OCI-LY7 (cell line): ENCODE data around the gene ASCL3. TPM values are rescaled to one million over a fixed set of nuclear protein-coding genes. Genes with fewer than 3 reads are reported as not detected.
"Not testable (repeated sequence)": the region's sequence is repeated elsewhere in the genome, so short reads cannot be mapped to it uniquely, and the experiment has no call there.

Experiments
- BruUV-seq: library from RNA; stranded (reverse); fragments of 400-500 nt; replicated peaks from 2 replicates; lab custom pipeline; 2021; lab: Mats Ljungman, UMichigan
- CTCF ChIA-PET: fragments of 300-600 bp; sonication (Branson Sonifier 250); formaldehyde crosslinking; loops from one replicate; lab custom pipeline; 2022; ENCODE audit warnings: antibody characterized with exemption; ENCODE audit not compliant: unreplicated experiment; lab: Charles Lee
- POLR2A ChIA-PET: fragments of 300-600 bp; sonication (Branson Sonifier 250); formaldehyde crosslinking; loops from one replicate; lab custom pipeline; 2022; ENCODE audit warnings: antibody characterized with exemption; lab: Charles Lee
- DNase-seq: peaks from one replicate; pipeline ENCODE4 v3.0.0-alpha.2; 2015; ENCODE audit warnings: low spot score
- H2AFZ ChIP-seq: fragments of 200-600 bp; sonication (generic), shearing (Covaris generic); 2 replicates; pipeline ENCODE4 v1.6.1; 2014; ENCODE audit warnings: mild to moderate bottlenecking, antibody characterized with exemption, low read length, moderate library complexity
- H3K27ac ChIP-seq: fragments of 200-600 bp; sonication (generic); 2 replicates; pipeline ENCODE4 v1.5.1; 2014; ENCODE audit warnings: mixed run types, low read depth, mild to moderate bottlenecking, moderate library complexity, low read length, inconsistent platforms; ENCODE audit not compliant: poor library complexity, severe bottlenecking
- H3K36me3 ChIP-seq: fragments of 200-600 bp; sonication (generic); 2 replicates; pipeline ENCODE4 v1.6.1; 2014; ENCODE audit warnings: mild to moderate bottlenecking, antibody characterized with exemption, low read length, moderate library complexity, mixed read lengths; ENCODE audit not compliant: insufficient read depth
- H3K4me1 ChIP-seq: fragments of 200-600 bp; sonication (generic); 2 replicates; pipeline ENCODE4 v1.5.1; 2014; ENCODE audit warnings: mild to moderate bottlenecking, low read length; ENCODE audit not compliant: insufficient read depth, poor library complexity, severe bottlenecking
- H3K4me2 ChIP-seq: fragments of 200-600 bp; sonication (generic); 2 replicates; pipeline ENCODE4 v1.6.1; 2014; ENCODE audit warnings: mild to moderate bottlenecking, low read length
- H3K4me3 ChIP-seq: fragments of 200-600 bp; sonication (generic); 2 replicates; pipeline ENCODE4 v1.5.1; 2014; ENCODE audit warnings: mild to moderate bottlenecking, low read depth, low read length; ENCODE audit not compliant: poor library complexity, severe bottlenecking
- H3K79me2 ChIP-seq: fragments of 200-600 bp; sonication (generic); 2 replicates; pipeline ENCODE4 v1.6.1; 2016; ENCODE audit warnings: low read depth, mild to moderate bottlenecking, low read length, moderate library complexity, mixed read lengths; ENCODE audit not compliant: insufficient read depth
- H3K9me2 ChIP-seq: fragments of 200-600 bp; sonication (generic); 2 replicates; pipeline ENCODE4 v1.6.1; 2016; ENCODE audit warnings: mild to moderate bottlenecking, low read length, mixed read lengths; ENCODE audit not compliant: insufficient read depth
- H3K9me3 ChIP-seq: fragments of 200-600 bp; sonication (generic); 2 replicates; pipeline ENCODE4 v1.6.1; 2014; ENCODE audit warnings: mild to moderate bottlenecking, mixed run types, low read length, mixed read lengths
- H4K20me1 ChIP-seq: fragments of 200-600 bp; sonication (generic); 2 replicates; pipeline ENCODE4 v1.6.1; 2014; ENCODE audit warnings: mild to moderate bottlenecking, antibody characterized with exemption, low read length, moderate library complexity, mixed read lengths; ENCODE audit not compliant: insufficient read depth
- EZH2phosphoT487 ChIP-seq: fragments of 200-600 bp; sonication (generic); IDR thresholded peaks from 2 replicates; pipeline ENCODE4 v1.6.1; 2018; ENCODE audit warnings: low read depth, borderline replicate concordance, mild to moderate bottlenecking, mixed run types, antibody characterized with exemption, low read length, moderate library complexity, mixed read lengths
- intact Hi-C: fragments of 100-400 bp; cut with micrococcal nuclease; formaldehyde crosslinking; loops from one replicate; pipeline ENCODE4 v1.10.0; 2022; ENCODE audit not compliant: unreplicated experiment
- total RNA-seq, 2 experiments: library from RNA; depleted of rRNA in 1 of 2; stranded (reverse); fragments of >200 nt in 1 of 2; shearing (Covaris generic) in 1 of 2; gene quantifications; 2 replicates each; pipeline ENCODE4 v1.2.3, GENCODE V29; 2014 to 2022
- TF ChIP-seq, protein P1 (sequence below): fragments of 200-600 bp; sonication (generic); conservative IDR thresholded peaks from 2 replicates; pipeline ENCODE4 v1.5.1; 2014; ENCODE audit warnings: mild to moderate bottlenecking, antibody characterized with exemption, low read length, moderate library complexity, mixed read lengths

Gene ASCL3
- total RNA-seq, 2 experiments from 2014 or later = not detected

DNA sequence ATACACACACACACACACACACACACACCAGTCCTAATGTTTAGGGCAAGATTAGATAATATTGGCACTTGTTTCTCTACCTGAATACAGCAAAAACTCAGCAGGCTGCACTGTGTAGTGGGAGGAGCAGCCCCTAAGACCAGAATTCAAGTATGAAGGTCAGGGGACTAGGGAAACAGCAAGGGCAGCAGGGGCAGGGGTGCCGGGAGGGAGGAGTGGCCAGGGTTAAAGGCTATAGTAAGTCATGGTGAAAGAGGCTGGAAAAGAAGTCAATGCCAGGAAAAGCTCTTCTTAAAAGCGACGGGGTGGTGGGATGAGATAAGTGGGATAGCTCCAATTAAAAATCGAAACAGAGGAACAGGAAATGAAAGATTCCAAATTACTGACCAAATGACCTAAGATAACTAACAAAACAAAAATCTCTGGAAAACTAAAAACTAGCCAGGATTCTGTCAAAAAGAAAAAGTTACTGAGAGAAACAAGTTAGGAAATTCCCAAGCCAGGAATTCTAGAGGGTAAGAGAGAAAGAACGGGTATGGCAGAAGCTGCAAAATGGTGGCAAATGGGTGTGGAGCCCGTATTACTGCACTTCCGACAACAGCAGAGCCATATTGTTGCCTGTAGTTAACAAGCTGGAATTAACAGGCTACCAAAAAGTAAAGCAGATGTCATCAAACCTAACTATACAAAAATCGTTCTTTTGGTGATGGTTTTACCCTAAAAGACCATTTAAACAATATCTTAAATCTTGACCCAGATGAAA is 1.3 kb downstream of the ASCL3 start:
- intact Hi-C loops = no loop called here
- H3K79me2 ChIP-seq = no peaks in the 10 kb centered on the region
- H3K9me3 ChIP-seq = no peaks in the 10 kb centered on the region
- H3K27ac ChIP-seq = no peak overlapping the region
- no peak overlapping the region for H2AFZ ChIP-seq
- no peak overlapping the region for H3K4me2 ChIP-seq
- CTCF ChIA-PET = no interaction called here
- POLR2A ChIA-PET = interaction anchor here (0.7 to 1.1 kb wide), 2 partner anchors 18 to 609 kb away, joined by 3 to 4 read pairs; no protein-coding TSS in a partner anchor
- no peaks in the 10 kb centered on the region; the same call in 1 of the 2 replicates for H4K20me1 ChIP-seq
- TF ChIP-seq EZH2phosphoT487 = no peak
- no peaks in the 10 kb centered on the region for H3K9me2 ChIP-seq
- no peak for DNase-seq
- no TSS peak for BruUV-seq
- no peak overlapping the region for H3K4me3 ChIP-seq
- H3K4me1 ChIP-seq = no peaks in the 10 kb centered on the region
- H3K36me3 ChIP-seq = no peaks in the 10 kb centered on the region

DNA sequence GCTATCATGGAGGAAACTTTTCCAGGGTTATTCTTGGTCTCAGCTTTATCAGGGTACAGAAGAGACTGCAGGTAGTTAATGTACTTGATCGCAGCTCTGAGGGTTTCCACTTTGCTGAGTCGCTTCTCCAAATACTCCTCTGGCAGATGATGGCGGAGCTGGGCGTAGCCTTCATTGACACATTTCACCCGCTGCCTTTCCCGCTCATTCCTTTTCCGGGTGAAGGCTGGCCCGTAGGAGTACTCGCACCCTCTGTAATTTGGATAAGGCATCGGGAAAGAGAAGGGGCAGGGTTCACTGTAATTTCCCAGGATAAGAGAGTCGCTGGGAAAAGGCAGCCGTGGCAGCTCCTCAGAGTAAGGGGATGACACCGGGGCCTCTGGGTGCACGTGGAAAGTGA is 5.2 kb downstream of the ASCL3 start:
- Histone ChIP-seq H2AFZ (no peak overlapping the region), H3K4me3 (no peak overlapping the region), H3K4me2 (no peak overlapping the region), H3K79me2 (no peaks in the 10 kb centered on the region), H3K36me3 (no peaks in the 10 kb centered on the region), H3K27ac (no peak overlapping the region), H3K4me1 (no peaks in the 10 kb centered on the region), H3K9me3 (no peaks in the 10 kb centered on the region), H3K9me2 (no peaks in the 10 kb centered on the region), H4K20me1 (no peaks in the 10 kb centered on the region; the same call in 1 of the 2 replicates)
- intact Hi-C loops = no loop called here
- CTCF ChIA-PET = interaction anchor here (0.8 kb wide), 1 partner anchor 22 kb away, joined by 4 read pairs; no protein-coding TSS in a partner anchor
- DNase-seq = no peak
- no TSS peak for BruUV-seq
- no peak for TF ChIP-seq EZH2phosphoT487
- TF ChIP-seq, protein P1, sequence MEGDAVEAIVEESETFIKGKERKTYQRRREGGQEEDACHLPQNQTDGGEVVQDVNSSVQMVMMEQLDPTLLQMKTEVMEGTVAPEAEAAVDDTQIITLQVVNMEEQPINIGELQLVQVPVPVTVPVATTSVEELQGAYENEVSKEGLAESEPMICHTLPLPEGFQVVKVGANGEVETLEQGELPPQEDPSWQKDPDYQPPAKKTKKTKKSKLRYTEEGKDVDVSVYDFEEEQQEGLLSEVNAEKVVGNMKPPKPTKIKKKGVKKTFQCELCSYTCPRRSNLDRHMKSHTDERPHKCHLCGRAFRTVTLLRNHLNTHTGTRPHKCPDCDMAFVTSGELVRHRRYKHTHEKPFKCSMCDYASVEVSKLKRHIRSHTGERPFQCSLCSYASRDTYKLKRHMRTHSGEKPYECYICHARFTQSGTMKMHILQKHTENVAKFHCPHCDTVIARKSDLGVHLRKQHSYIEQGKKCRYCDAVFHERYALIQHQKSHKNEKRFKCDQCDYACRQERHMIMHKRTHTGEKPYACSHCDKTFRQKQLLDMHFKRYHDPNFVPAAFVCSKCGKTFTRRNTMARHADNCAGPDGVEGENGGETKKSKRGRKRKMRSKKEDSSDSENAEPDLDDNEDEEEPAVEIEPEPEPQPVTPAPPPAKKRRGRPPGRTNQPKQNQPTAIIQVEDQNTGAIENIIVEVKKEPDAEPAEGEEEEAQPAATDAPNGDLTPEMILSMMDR = no peak
- POLR2A ChIA-PET = interaction anchor here (0.5 to 1.0 kb wide), 2 partner anchors 12 to 25 kb away, joined by 3 to 5 read pairs; no protein-coding TSS in a partner anchor

DNA sequence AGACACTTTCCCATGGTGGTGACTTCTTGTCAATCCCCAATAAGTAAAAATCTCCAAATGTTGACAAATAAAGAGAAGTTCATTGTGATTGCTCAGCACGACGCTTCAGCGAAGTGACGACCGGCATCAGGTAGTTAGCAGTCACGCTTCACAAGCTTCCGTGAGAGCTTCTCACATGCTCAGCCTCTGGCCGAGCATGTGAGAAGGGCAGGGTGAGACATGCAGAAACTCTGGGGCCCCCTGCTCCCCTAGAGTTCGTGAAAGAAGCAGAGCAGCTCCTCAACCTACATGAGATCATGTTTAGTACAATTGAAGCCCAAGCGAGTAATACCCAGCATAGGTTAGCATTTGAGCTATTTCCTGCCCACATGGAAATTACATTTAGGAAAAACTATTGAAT is 5.7 kb downstream of the ASCL3 start:
- ChIA-PET CTCF (interaction anchor here (0.8 kb wide), 1 partner anchor 22 kb away, joined by 4 read pairs; no protein-coding TSS in a partner anchor), POLR2A (interaction anchor here (0.5 kb wide), 1 partner anchor 25 kb away, joined by 5 read pairs; no protein-coding TSS in a partner anchor)
- Histone ChIP-seq H3K4me3 (no peak overlapping the region), H3K79me2 (no peaks in the 10 kb centered on the region), H3K4me2 (0 out of 2 replicates have a peak overlapping the region, but pooled peaks have one; percentile 8), H3K27ac (no peak overlapping the region), H3K4me1 (no peaks in the 10 kb centered on the region), H3K36me3 (no peaks in the 10 kb centered on the region), H4K20me1 (no peaks in the 10 kb centered on the region; the same call in 1 of the 2 replicates), H3K9me2 (no peaks in the 10 kb centered on the region), H3K9me3 (no peaks in the 10 kb centered on the region), H2AFZ (no peak overlapping the region)
- BruUV-seq = no TSS peak
- TF ChIP-seq, protein P1 = no peak
- no peak for TF ChIP-seq EZH2phosphoT487
- intact Hi-C loops = no loop called here
- no peak for DNase-seq

DNA sequence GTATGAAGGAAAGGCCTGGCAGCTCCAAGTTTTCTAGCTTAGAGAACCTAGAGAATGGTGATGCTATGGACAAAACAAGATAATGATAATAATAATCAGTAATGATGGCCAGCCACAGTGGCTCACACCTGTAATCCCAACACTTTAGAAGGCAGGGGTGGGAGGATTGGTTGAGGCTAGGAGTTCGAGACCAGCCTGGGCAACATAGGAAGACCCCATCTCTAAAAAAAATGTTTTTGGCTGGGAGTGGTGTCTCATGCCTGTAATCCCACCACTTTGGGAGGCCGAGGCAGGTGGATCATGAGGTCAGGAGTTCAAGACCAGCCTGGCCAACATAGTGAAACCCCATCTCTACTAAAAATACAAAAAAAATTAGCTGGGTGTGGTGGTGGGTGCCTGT is 7.0 kb downstream of the ASCL3 start:
- BruUV-seq, H4K20me1 ChIP-seq, DNase-seq, H3K36me3 ChIP-seq, H3K4me1 ChIP-seq, H2AFZ ChIP-seq, H3K9me2 ChIP-seq, H3K4me3 ChIP-seq, H3K27ac ChIP-seq, H3K9me3 ChIP-seq, H3K4me2 ChIP-seq, H3K79me2 ChIP-seq, intact Hi-C loops: not testable (repeated sequence)
- ChIA-PET CTCF (interaction anchor here (0.6 kb wide), 1 partner anchor 27 kb away, joined by 3 read pairs; no protein-coding TSS in a partner anchor), POLR2A (interaction anchor here (1.0 to 1.1 kb wide), 2 partner anchors 24 to 29 kb away, joined by 3 to 7 read pairs; no protein-coding TSS in a partner anchor)
